GM12892 (cell line): ENCODE measurements around the gene UGGT2.

Source experiments
- POLR2A ChIP-seq: IDR thresholded peaks from 2 replicates; pipeline ENCODE4 v1.6.1; 2011; ENCODE audit warnings: low read depth, low read length, control low read depth
- POLR2AphosphoS5 ChIP-seq: IDR thresholded peaks from 2 replicates; pipeline ENCODE4 v1.6.1; 2011; ENCODE audit warnings: low read depth, low read length, control low read depth

DNA sequence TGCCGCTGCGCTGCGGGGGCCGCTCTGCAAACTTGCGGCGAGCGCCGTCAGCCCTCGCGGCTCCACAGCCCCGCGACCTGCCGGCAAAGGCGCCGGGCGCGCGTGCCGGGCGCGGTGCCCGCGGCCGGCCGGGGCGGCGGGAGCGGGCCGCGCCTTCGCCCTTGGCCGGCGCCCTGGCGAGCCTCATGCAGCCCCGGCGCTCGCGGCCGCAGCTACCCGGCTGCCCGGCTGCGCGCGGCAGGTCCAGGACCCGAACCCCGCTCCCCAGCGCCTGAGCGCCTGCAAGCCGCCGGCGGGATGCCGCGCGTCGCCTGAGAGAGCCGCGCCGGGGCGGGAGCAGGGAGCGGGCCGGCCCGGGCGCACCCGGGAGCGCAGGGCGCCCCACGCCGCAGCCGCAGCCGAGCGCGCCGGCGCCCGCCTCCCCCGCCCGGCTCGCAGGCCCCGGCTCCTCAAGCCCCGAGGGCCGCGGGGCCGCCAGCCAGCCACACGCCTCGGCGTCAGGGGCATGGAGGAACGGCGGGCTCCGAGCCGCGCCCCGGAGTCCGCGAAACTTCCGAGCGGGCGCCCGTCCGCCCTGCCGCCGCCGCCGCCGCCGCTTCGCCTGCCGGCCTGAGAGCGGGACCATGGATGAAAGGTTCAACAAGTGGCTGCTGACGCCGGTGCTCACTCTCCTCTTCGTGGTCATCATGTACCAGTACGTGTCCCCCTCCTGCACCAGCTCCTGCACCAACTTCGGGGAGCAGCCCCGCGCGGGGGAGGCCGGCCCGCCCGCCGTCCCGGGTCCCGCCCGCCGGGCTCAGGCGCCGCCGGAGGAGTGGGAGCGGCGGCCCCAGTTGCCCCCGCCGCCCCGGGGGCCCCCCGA, 37.3 kb upstream of the UGGT2 start:
- TF ChIP-seq POLR2A = no peak
- no peak for TF ChIP-seq POLR2AphosphoS5
